PC-3 (cell line): ENCODE data around the gene PRODH.

Source experiments
- CTCF ChIP-seq: fragments of 300-600 bp; sonication (generic); conservative IDR thresholded peaks from 2 replicates; pipeline ENCODE4 v1.5.1; 2017; ENCODE audit warnings: antibody characterized with exemption, low read depth, mild to moderate bottlenecking, low read length
- EZH2 ChIP-seq: fragments of 300-600 bp; sonication (generic); IDR thresholded peaks from one replicate; pipeline ENCODE4 v1.6.1; 2017; ENCODE audit warnings: antibody characterized with exemption, mild to moderate bottlenecking, low read length; ENCODE audit not compliant: unreplicated experiment
- EZH2phosphoT487 ChIP-seq: fragments of 300-600 bp; sonication (generic); IDR thresholded peaks from 2 replicates; pipeline ENCODE4 v1.6.1; 2018; ENCODE audit warnings: mild to moderate bottlenecking, antibody characterized with exemption, low read length, borderline replicate concordance

GRCh38 chr22:18947905-18948304, 11.8 kb upstream of the PRODH start:
- TF ChIP-seq CTCF (no peak), EZH2 (no peak), EZH2phosphoT487 (no peak)
